Right lobe of liver (tissue), 6 donors: ENCODE measurements around the gene NME9. TPM values are rescaled to one million over a fixed set of nuclear protein-coding genes. Genes with fewer than 3 reads are reported as not detected.

ENCODE experiments used
- ATAC-seq, 4 donors: fragments of 200-7000 bp; cut with Tn5 transposase; one replicate each; pipeline ENCODE4 v1.9.1; 2020; ENCODE audit warnings: mild to moderate bottlenecking in 4 of 4, moderate library complexity in 4 of 4
- DNase-seq, 3 donors: peaks; one replicate each; pipeline ENCODE4 v3.0.0-alpha.2; 2020
- H3K27ac ChIP-seq, 3 donors: fragments of 200-600 bp; one replicate each; pipeline ENCODE4 v1.8.0; 2022
- H3K27me3 ChIP-seq, 2 donors: fragments of 200-600 bp; one replicate each; pipeline ENCODE4 v1.8.0; 2022
- H3K36me3 ChIP-seq, 4 donors: fragments of 200-600 bp; sonication (generic) in 1 of 4; one replicate each; pipeline versions ENCODE4 v1.5.1 to v1.8.0; 2017 to 2022; ENCODE audit warnings: control low read depth in 1 of 4
- H3K4me1 ChIP-seq, 4 donors: fragments of 200-600 bp; sonication (generic) in 1 of 4; one replicate each; pipeline versions ENCODE4 v1.5.1 to v1.8.0; 2017 to 2022; ENCODE audit warnings: control low read depth in 1 of 4
- H3K4me3 ChIP-seq, 3 donors: fragments of 200-600 bp; one replicate each; pipeline ENCODE4 v1.8.0; 2022
- H3K9me3 ChIP-seq, 4 donors: fragments of 200-600 bp; sonication (generic) in 1 of 4; one replicate each; pipeline versions ENCODE4 v1.5.1 to v1.8.0; 2017 to 2022; ENCODE audit warnings: control low read depth in 1 of 4
- POLR2A ChIP-seq: fragments of 450-650 bp; IDR thresholded peaks from one replicate; pipeline ENCODE4 v1.6.1; 2017; ENCODE audit warnings: antibody characterized with exemption, mild to moderate bottlenecking
- WGBS: methylation state at CpG from one replicate; pipeline ENCODE4 v1.1.6; 2018; ENCODE audit warnings: low coverage, low lambda C conversion rate; ENCODE audit not compliant: insufficient coverage; ENCODE audit errors: missing lambda C conversion rate; 5-methylcytosine and 5-hydroxymethylcytosine counted together
- intact Hi-C, 2 donors: fragments of 100-400 bp; cut with DNase I; formaldehyde crosslinking; loops; one replicate each; pipeline versions ENCODE4 v1.11.2 to v1.14.1; 2022
- total RNA-seq, 6 experiments: library from RNA; depleted of rRNA in 2 of 6; stranded (reverse); fragments of >200 nt in 2 of 6; fragmentation: NEBNext Ultra II Directional in 3 of 6; extraction: Animal tissue kit (Norgen Biotek cat#: 25700) in 3 of 6; gene quantifications; one replicate each; pipeline versions ENCODE4 v1.1.0 to v1.2.4, GENCODE V29; 2016 to 2023
- TF ChIP-seq, protein P1 (sequence below), 4 donors: fragments of 200-600 bp in 3 of 4; fragments of 450-650 bp in 1 of 4; IDR thresholded peaks; one replicate each; pipeline versions ENCODE4 v1.5.1 to v1.8.0; 2016 to 2022; ENCODE audit warnings: antibody characterized with exemption in 4 of 4, mild to moderate bottlenecking in 2 of 4
- donor health status: DM: no; HTN: yes; CAD: no.
- donor health status: DM: no; HTN: no; CAD: no.
- donor health status: DM: no; HTN: no; CAD: no.
- donor health status: DM: no; HTN: yes; CAD: no.
- donor health status: DM: no; HTN: yes; CAD: no.

Gene NME9
- total RNA-seq, 6 experiments from 2014 or later, result not detected

DNA sequence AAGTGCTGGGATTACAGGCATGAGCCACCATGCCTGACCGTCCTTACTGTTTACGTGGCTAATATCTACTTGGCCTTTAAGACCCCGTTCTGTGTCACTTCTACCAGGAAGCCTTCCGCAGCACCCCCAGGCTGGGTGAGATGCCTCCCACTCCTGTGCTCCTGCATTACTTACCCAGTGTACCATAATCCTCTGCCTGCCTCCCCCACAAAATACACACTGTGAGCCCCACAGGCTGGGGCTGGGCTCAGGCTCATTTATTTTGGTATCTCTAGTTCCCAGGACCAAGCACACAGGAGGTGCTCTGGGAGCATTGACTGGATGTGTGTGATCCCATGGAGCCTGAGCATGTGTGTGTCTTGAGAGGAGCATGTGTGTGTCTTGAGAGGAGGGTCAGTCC lies 33.7 kb upstream of the NME9 start:
- no peaks in the 10 kb centered on the region for H3K36me3 ChIP-seq
- ATAC-seq (no peak), DNase-seq (no peak)
- no peaks in the 10 kb centered on the region for H3K4me1 ChIP-seq
- H3K27ac ChIP-seq, result no peak overlapping the region
- no peaks in the 10 kb centered on the region for H3K9me3 ChIP-seq
- H3K27me3 ChIP-seq, result no peaks in the 10 kb centered on the region
- WGBS, result 89% methylated on average over 4 of the region's 4 CpGs
- TF ChIP-seq, protein P1, sequence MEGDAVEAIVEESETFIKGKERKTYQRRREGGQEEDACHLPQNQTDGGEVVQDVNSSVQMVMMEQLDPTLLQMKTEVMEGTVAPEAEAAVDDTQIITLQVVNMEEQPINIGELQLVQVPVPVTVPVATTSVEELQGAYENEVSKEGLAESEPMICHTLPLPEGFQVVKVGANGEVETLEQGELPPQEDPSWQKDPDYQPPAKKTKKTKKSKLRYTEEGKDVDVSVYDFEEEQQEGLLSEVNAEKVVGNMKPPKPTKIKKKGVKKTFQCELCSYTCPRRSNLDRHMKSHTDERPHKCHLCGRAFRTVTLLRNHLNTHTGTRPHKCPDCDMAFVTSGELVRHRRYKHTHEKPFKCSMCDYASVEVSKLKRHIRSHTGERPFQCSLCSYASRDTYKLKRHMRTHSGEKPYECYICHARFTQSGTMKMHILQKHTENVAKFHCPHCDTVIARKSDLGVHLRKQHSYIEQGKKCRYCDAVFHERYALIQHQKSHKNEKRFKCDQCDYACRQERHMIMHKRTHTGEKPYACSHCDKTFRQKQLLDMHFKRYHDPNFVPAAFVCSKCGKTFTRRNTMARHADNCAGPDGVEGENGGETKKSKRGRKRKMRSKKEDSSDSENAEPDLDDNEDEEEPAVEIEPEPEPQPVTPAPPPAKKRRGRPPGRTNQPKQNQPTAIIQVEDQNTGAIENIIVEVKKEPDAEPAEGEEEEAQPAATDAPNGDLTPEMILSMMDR (IDR thresholded peaks at IDR 0.05), result no peak
- no peak for TF ChIP-seq POLR2A
- no peak overlapping the region for H3K4me3 ChIP-seq
- intact Hi-C loops, result no loop called here

DNA sequence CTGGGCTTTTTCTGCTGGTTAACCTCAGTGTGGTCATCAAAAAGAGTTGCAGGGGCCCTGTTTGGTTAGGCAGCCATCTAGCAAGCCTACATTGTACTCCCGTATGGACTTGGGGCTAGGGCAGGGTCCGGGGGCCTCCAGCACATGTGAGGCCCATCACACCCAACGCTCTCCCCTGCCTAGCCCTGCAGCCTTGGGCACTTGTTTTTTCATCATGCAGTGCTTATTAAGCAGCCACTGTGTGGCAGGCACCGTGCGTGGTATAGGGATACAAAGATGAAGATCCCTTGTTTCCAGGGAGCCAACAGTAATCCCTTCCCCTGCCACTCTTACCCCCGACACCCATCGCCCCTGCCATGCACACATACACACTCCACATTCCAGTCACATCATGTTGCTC lies 32.9 kb upstream of the NME9 start:
- Histone ChIP-seq H3K4me1 (no peaks in the 10 kb centered on the region), H3K27ac (no peak overlapping the region), H3K4me3 (no peak overlapping the region), H3K27me3 (no peaks in the 10 kb centered on the region), H3K9me3 (no peaks in the 10 kb centered on the region), H3K36me3 (no peaks in the 10 kb centered on the region)
- DNase-seq (no peak), ATAC-seq (no peak)
- 93% methylated on average over 3 of the region's 7 CpGs for WGBS
- no peak for TF ChIP-seq POLR2A
- TF ChIP-seq, protein P1 (IDR thresholded peaks at IDR 0.05), result no peak
- intact Hi-C loops, result no loop called here

DNA sequence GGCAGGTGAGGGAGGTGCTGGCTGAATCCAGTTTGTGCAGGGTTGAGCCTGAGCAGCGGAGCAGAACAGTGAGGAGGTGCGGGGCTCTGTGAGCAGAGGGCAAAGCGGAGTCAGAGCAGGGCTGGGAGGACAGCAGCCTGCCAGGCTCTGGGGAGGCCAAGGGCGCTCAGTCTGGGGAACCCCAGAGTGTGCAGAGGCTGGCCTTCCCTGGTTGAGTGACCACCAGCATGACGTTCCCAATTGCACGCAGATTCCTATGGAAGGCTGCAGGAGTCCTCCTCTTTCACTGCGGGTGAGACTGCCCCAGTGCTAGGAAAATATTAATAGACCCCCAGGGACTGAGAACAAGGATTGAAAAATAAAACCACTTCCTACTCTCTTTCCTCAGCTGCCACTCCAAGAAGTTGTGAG lies 31.9 kb upstream of the NME9 start:
- no peak for TF ChIP-seq POLR2A
- TF ChIP-seq, protein P1 (IDR thresholded peaks at IDR 0.05), result no peak
- no peaks in the 10 kb centered on the region for H3K36me3 ChIP-seq
- H3K9me3 ChIP-seq, result no peaks in the 10 kb centered on the region
- ATAC-seq (no peak), DNase-seq (no peak)
- intact Hi-C loops, result no loop called here
- H3K4me3 ChIP-seq, result no peak overlapping the region
- no peaks in the 10 kb centered on the region for H3K27me3 ChIP-seq
- WGBS, result 60% methylated on average over 1 of the region's 7 CpGs
- H3K27ac ChIP-seq, result no peak overlapping the region
- no peaks in the 10 kb centered on the region for H3K4me1 ChIP-seq

DNA sequence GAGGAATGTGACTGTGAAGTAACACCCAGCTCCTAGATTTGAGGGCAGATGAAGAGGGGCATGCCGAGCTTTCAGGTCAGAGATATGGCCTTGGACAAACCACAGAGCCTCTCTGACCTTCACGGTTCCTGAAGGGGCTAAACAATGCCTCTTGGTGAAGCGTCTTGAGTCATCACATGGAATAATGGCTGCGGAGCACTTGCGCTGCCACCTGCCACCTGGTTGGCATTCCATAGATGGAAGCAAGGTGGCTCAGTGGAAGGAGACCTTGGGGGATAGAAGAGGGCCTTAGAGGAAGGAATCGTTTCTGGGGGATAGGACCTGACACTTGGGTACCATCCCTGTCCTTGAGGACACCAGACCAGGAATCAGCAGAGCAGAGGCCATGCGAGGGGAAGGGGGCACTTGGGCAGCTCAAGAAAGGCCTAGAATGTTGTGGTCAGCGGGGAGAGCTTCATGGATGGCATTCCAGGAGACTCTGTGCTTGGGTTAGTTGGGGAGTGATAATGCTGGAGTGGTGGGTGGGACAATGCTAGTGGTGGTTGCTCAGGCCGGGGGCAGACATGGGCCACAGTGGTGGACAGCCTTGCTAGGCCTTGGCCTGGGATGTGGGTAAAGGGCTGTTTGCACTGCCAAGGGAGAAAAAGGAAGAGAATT lies 31.3 kb upstream of the NME9 start:
- H3K27ac ChIP-seq, result no peak overlapping the region
- intact Hi-C loops, result no loop called here
- DNase-seq, result no peak
- 85% methylated on average over 5 of the region's 9 CpGs for WGBS
- TF ChIP-seq, protein P1 (IDR thresholded peaks at IDR 0.05), result no peak
- no peak for TF ChIP-seq POLR2A
- H3K36me3 ChIP-seq, result no peaks in the 10 kb centered on the region
- H3K9me3 ChIP-seq, result no peaks in the 10 kb centered on the region
- H3K27me3 ChIP-seq, result no peaks in the 10 kb centered on the region
- no peak overlapping the region for H3K4me3 ChIP-seq
- ATAC-seq, result no peak
- no peaks in the 10 kb centered on the region for H3K4me1 ChIP-seq
